Measurements from ENCODE around the gene EMILIN3.

The EMILIN3 gene

GRCh38 chr20:41360831-41361756, 5.5 kb downstream of the EMILIN3 start:
- Mint-ChIP-seq H3K9me3 (no peaks in the 10 kb centered on the region), H3K36me3 (no peaks in the 10 kb centered on the region), H3K4me1 (no peaks in the 10 kb centered on the region), H3K27ac (no peak overlapping the region), H3K4me3 (no peak overlapping the region)
- DNase-seq (ENCODE audit: low spot score in 2 of 2) (no peak), ATAC-seq (no peak)

GRCh38 chr20:41359541-41360011, 7.0 kb downstream of the EMILIN3 start:
- Mint-ChIP-seq H3K4me3 (no peak overlapping the region), H3K9me3 (no peaks in the 10 kb centered on the region), H3K4me1 (no peaks in the 10 kb centered on the region), H3K36me3 (no peaks in the 10 kb centered on the region), H3K27ac (no peak overlapping the region)
- DNase-seq (ENCODE audit: low spot score in 2 of 2) (no peak), ATAC-seq (no peak)

- Mint-ChIP-seq H3K4me1 (no peaks in the 10 kb centered on the region), H3K4me3 (no peak overlapping the region), H3K27ac (no peak overlapping the region), H3K9me3 (no peaks in the 10 kb centered on the region), H3K36me3 (no peaks in the 10 kb centered on the region)
- ATAC-seq (no peak), DNase-seq (ENCODE audit: low spot score in 2 of 2) (no peak)
Observed at GRCh38 chr20:41358717-41359116, 7.9 kb downstream of the EMILIN3 start.

- no peaks in the 10 kb centered on the region for H3K4me1 Mint-ChIP-seq
- H3K27ac Mint-ChIP-seq: no peak overlapping the region
- no peaks in the 10 kb centered on the region for H3K9me3 Mint-ChIP-seq
- no peak overlapping the region for H3K4me3 Mint-ChIP-seq
- no peaks in the 10 kb centered on the region for H3K36me3 Mint-ChIP-seq
- DNase-seq (ENCODE audit: low spot score in 2 of 2): no peak
- ATAC-seq: no peak
Observed at GRCh38 chr20:41358230-41358629, 8.4 kb downstream of the EMILIN3 start.

- no peak overlapping the region for H3K27ac Mint-ChIP-seq
- ATAC-seq (peak; percentile 3), DNase-seq (ENCODE audit: low spot score in 2 of 2) (no peak)
- no peaks in the 10 kb centered on the region for H3K36me3 Mint-ChIP-seq
- H3K4me1 Mint-ChIP-seq: no peaks in the 10 kb centered on the region
- H3K4me3 Mint-ChIP-seq: no peak overlapping the region
- no peaks in the 10 kb centered on the region for H3K9me3 Mint-ChIP-seq
Observed at GRCh38 chr20:41357424-41358163, 9.0 kb downstream of the EMILIN3 start.

- H3K9me3 Mint-ChIP-seq: no peaks in the 10 kb centered on the region
- peak overlapping the region; percentile 54 for H3K27ac Mint-ChIP-seq
Observed at GRCh38 chr20:41356951-41357350, 9.7 kb downstream of the EMILIN3 start.

GRCh38 chr20:41355598-41356203, 10.9 kb downstream of the EMILIN3 start:
- Mint-ChIP-seq H3K36me3 (no peaks in the 10 kb centered on the region), H3K9me3 (no peaks in the 10 kb centered on the region), H3K4me3 (no peak overlapping the region), H3K4me1 (no peaks in the 10 kb centered on the region), H3K27ac (peak overlapping the region; percentile 54)
- ATAC-seq (no peak), DNase-seq (ENCODE audit: low spot score in 2 of 2) (no peak)

More at GRCh38 chr20:41356951-41357350, 9.7 kb downstream of the EMILIN3 start:
- Mint-ChIP-seq H3K4me3 (no peak overlapping the region), H3K36me3 (no peaks in the 10 kb centered on the region), H3K4me1 (no peaks in the 10 kb centered on the region)
- ATAC-seq (no peak), DNase-seq (ENCODE audit: low spot score in 2 of 2) (no peak)

- Mint-ChIP-seq H3K9me3 (no peaks in the 10 kb centered on the region), H3K4me1 (no peaks in the 10 kb centered on the region), H3K36me3 (no peaks in the 10 kb centered on the region), H3K4me3 (no peak overlapping the region), H3K27ac (no peak overlapping the region)
- ATAC-seq (no peak), DNase-seq (ENCODE audit: low spot score in 2 of 2) (no peak)
Observed at GRCh38 chr20:41355192-41355591, 11.4 kb downstream of the EMILIN3 start.

GRCh38 chr20:41353530-41353929, 13.1 kb downstream of the EMILIN3 start:
- H3K27ac Mint-ChIP-seq: no peak overlapping the region
- H3K9me3 Mint-ChIP-seq: no peaks in the 10 kb centered on the region
- no peaks in the 10 kb centered on the region for H3K36me3 Mint-ChIP-seq
- H3K4me3 Mint-ChIP-seq: no peak overlapping the region
- ATAC-seq: no peak
- DNase-seq (ENCODE audit: low spot score in 2 of 2): no peak
- H3K4me1 Mint-ChIP-seq: no peaks in the 10 kb centered on the region

- ATAC-seq (no peak), DNase-seq (ENCODE audit: low spot score in 2 of 2) (no peak)
- Mint-ChIP-seq H3K4me1 (no peaks in the 10 kb centered on the region), H3K4me3 (no peak overlapping the region), H3K36me3 (no peaks in the 10 kb centered on the region), H3K27ac (no peak overlapping the region), H3K9me3 (no peaks in the 10 kb centered on the region)
Observed at GRCh38 chr20:41352666-41353065, 14.0 kb downstream of the EMILIN3 start.

- H3K9me3 Mint-ChIP-seq: no peaks in the 10 kb centered on the region
- H3K27ac Mint-ChIP-seq: no peak overlapping the region
- H3K36me3 Mint-ChIP-seq: no peaks in the 10 kb centered on the region
- H3K4me3 Mint-ChIP-seq: no peak overlapping the region
- ATAC-seq: no peak
- DNase-seq (ENCODE audit: low spot score in 2 of 2): no peak
- H3K4me1 Mint-ChIP-seq: no peaks in the 10 kb centered on the region
Observed at GRCh38 chr20:41352106-41352505, 14.5 kb downstream of the EMILIN3 start.

GRCh38 chr20:41350408-41350962, 16.1 kb downstream of the EMILIN3 start:
- Mint-ChIP-seq H3K27ac (no peak overlapping the region), H3K4me3 (no peak overlapping the region), H3K9me3 (no peaks in the 10 kb centered on the region), H3K36me3 (no peaks in the 10 kb centered on the region), H3K4me1 (no peaks in the 10 kb centered on the region)
- ATAC-seq (no peak), DNase-seq (ENCODE audit: low spot score in 2 of 2) (no peak)

- DNase-seq (ENCODE audit: low spot score in 2 of 2) (no peak), ATAC-seq (no peak)
- H3K36me3 Mint-ChIP-seq: no peaks in the 10 kb centered on the region
- no peaks in the 10 kb centered on the region for H3K9me3 Mint-ChIP-seq
- H3K27ac Mint-ChIP-seq: no peak overlapping the region
- no peak overlapping the region for H3K4me3 Mint-ChIP-seq
- H3K4me1 Mint-ChIP-seq: no peaks in the 10 kb centered on the region
Observed at GRCh38 chr20:41349943-41350342, 16.7 kb downstream of the EMILIN3 start.

- Mint-ChIP-seq H3K9me3 (no peaks in the 10 kb centered on the region), H3K36me3 (no peaks in the 10 kb centered on the region), H3K27ac (no peak overlapping the region), H3K4me1 (no peaks in the 10 kb centered on the region), H3K4me3 (no peak overlapping the region)
- DNase-seq (ENCODE audit: low spot score in 2 of 2) (no peak), ATAC-seq (no peak)
Observed at GRCh38 chr20:41349266-41349665, 17.4 kb downstream of the EMILIN3 start.

GRCh38 chr20:41348430-41349172, 18.0 kb downstream of the EMILIN3 start:
- DNase-seq (ENCODE audit: low spot score in 2 of 2): no peak
- Mint-ChIP-seq H3K4me3 (no peak overlapping the region), H3K36me3 (no peaks in the 10 kb centered on the region), H3K9me3 (no peaks in the 10 kb centered on the region), H3K4me1 (no peaks in the 10 kb centered on the region), H3K27ac (no peak overlapping the region)
- ATAC-seq: no peak
